GM18507 (cell line): ENCODE results near the gene GRK1.

Experiments used
- DNase-seq: peaks from one replicate; pipeline ENCODE4 v3.0.0; 2011; ENCODE audit warnings: low read depth; ENCODE audit not compliant: insufficient read length; ENCODE audit errors: extremely low spot score
- FAIRE-seq: peaks from 2 replicates; lab custom pipeline; 2011; peaks lifted over from hg19 to GRCh38; lab: Jason Lieb, UNC

The GRK1 gene

GRCh38 chr13:113647351-113648215 is 19.4 kb upstream of the GRK1 start:
- FAIRE-seq: no peak
- no peak for DNase-seq

GRCh38 chr13:113648216-113648610 is 18.8 kb upstream of the GRK1 start:
- FAIRE-seq (no peak), DNase-seq (no peak)

- FAIRE-seq: no peak
- no peak for DNase-seq
Observed at GRCh38 chr13:113649212-113649611, 17.8 kb upstream of the GRK1 start.

- FAIRE-seq: no peak
- no peak for DNase-seq
Observed at GRCh38 chr13:113650275-113650674, 16.7 kb upstream of the GRK1 start.

GRCh38 chr13:113650731-113651148 is 16.3 kb upstream of the GRK1 start:
- DNase-seq: no peak
- FAIRE-seq: no peak

GRCh38 chr13:113651511-113652403 is 15.3 kb upstream of the GRK1 start:
- FAIRE-seq (no peak), DNase-seq (no peak)

- FAIRE-seq: no peak
Observed at GRCh38 chr13:113652404-113653263, 14.4 kb upstream of the GRK1 start.

GRCh38 chr13:113653264-113654174 is 13.5 kb upstream of the GRK1 start:
- FAIRE-seq (no peak), DNase-seq (no peak)

More at GRCh38 chr13:113652404-113653263, 14.4 kb upstream of the GRK1 start:
- DNase-seq: no peak

GRCh38 chr13:113654175-113654560 is 12.9 kb upstream of the GRK1 start:
- FAIRE-seq (no peak), DNase-seq (no peak)

GRCh38 chr13:113654591-113655345 is 12.3 kb upstream of the GRK1 start:
- DNase-seq: no peak
- FAIRE-seq: no peak

- DNase-seq (no peak), FAIRE-seq (no peak)
Observed at GRCh38 chr13:113655346-113656002, 11.5 kb upstream of the GRK1 start.

- FAIRE-seq: no peak
- DNase-seq: no peak
Observed at GRCh38 chr13:113656003-113656588, 10.9 kb upstream of the GRK1 start.

- FAIRE-seq: no peak
- DNase-seq: no peak
Observed at GRCh38 chr13:113656831-113657671, 10.0 kb upstream of the GRK1 start.

GRCh38 chr13:113657851-113658741 is 8.9 kb upstream of the GRK1 start, which contains the start of gene ATP4B:
ATP4B (minus strand) TSS chr13:113658198; CDS start chr13:113658144, 54 bp downstream.
- FAIRE-seq: no peak
- no peak for DNase-seq

GRCh38 chr13:113658836-113659235 is 8.2 kb upstream of the GRK1 start:
- DNase-seq: no peak
- no peak for FAIRE-seq
